K562 (cell line): ENCODE measurements around the gene ST7. TPM values are rescaled to one million over a fixed set of nuclear protein-coding genes. Genes with fewer than 3 reads are reported as not detected.

Source experiments
- BHLHE40 ChIP-seq: IDR thresholded peaks from 2 replicates; pipeline ENCODE4 v1.6.1; 2011; ENCODE audit warnings: low read length, improper control_type of control experiment
- CEBPB ChIP-seq: fragments of 450-650 bp; IDR thresholded peaks from 2 replicates; pipeline ENCODE4 v1.6.1; 2016; ENCODE audit warnings: missing genetic modification characterization, missing compliant biosample characterization
- HDAC8 ChIP-seq: fragments of 450-650 bp; IDR thresholded peaks from 2 replicates; pipeline ENCODE4 v1.6.1; 2016; ENCODE audit warnings: mild to moderate bottlenecking, missing genetic modification characterization, moderate library complexity, missing compliant biosample characterization
- HLTF ChIP-seq: fragments of 450-650 bp; IDR thresholded peaks from 2 replicates; pipeline ENCODE4 v1.6.1; 2016
- NFYB ChIP-seq: IDR thresholded peaks from 2 replicates; pipeline ENCODE4 v1.6.1; 2011; ENCODE audit warnings: mild to moderate bottlenecking, moderate library complexity; ENCODE audit not compliant: insufficient read length; ENCODE audit errors: extremely low read depth
- SMARCA5 ChIP-seq: fragments of 450-650 bp; IDR thresholded peaks from 2 replicates; pipeline ENCODE4 v1.6.1; 2016
- SREBF1 ChIP-seq: fragments of 150-350 bp; IDR thresholded peaks from 2 replicates; pipeline ENCODE4 v1.6.1; 2014; ENCODE audit warnings: antibody characterized with exemption, low read depth, low read length, borderline replicate concordance
- ZNF121 ChIP-seq: sonication (generic); formaldehyde crosslinking; conservative IDR thresholded peaks from 2 replicates; pipeline ENCODE4 v1.8.0; 2022; ENCODE audit warnings: missing genetic modification reagents
- ZNF583 ChIP-seq: fragments of 250-450 bp; sonication (Bioruptor Pico); IDR thresholded peaks from 2 replicates; pipeline ENCODE4 v1.4.0; 2020
- ZNF764 ChIP-seq: fragments of 250-450 bp; sonication (Bioruptor Pico); IDR thresholded peaks from 2 replicates; pipeline ENCODE4 v1.4.0; 2020; ENCODE audit warnings: low read depth, mild to moderate bottlenecking, moderate library complexity
- polyA plus RNA-seq, 8 experiments: library from polyadenylated mRNA; depleted of rRNA in 4 of 8; stranded (reverse) in 5 of 8; unstranded in 3 of 8; fragments of >200 nt; fragmentation: Nextera tagmentation in 2 of 8; fragmentation: Illumina TruSeq in 1 of 8; extraction: Ambion mirVana in 2 of 8; extraction: Trizol in 1 of 8; gene quantifications; 2 replicates each; pipeline versions ENCODE4 v1.2.1 to v1.2.3, GENCODE V29; 2011 to 2014; ENCODE audit warnings: inconsistent platforms in 1 of 8, missing spikeins in 1 of 8
- total RNA-seq, 7 experiments: library from RNA; depleted of rRNA in 6 of 7; stranded (reverse); fragments of >200 nt in 6 of 7; fragmentation: Illumina TruSeq in 2 of 7; extraction: Trizol in 2 of 7; gene quantifications; 2 replicates each; pipeline versions ENCODE4 v1.2.1 to v1.2.3, GENCODE V29; 2011 to 2021; ENCODE audit warnings: low replicate concordance in 1 of 7
- TF ChIP-seq, protein P1 (sequence below): fragments of 450-650 bp; IDR thresholded peaks from 2 replicates; pipeline ENCODE4 v1.6.1; 2014; ENCODE audit warnings: low read depth, mild to moderate bottlenecking, moderate library complexity, borderline replicate concordance
- TF ChIP-seq, protein P2 (sequence below): fragments of 450-650 bp; conservative IDR thresholded peaks from 2 replicates; pipeline ENCODE4 v1.6.1; 2016; ENCODE audit warnings: missing genetic modification characterization, low read depth, mild to moderate bottlenecking, missing compliant biosample characterization, moderate library complexity
- TF ChIP-seq, protein P3 (sequence below): fragments of 200-800 bp; sonication (Bioruptor generic); IDR thresholded peaks from 2 replicates; pipeline ENCODE4 v1.6.1; 2016; ENCODE audit warnings: missing genetic modification characterization, missing compliant biosample characterization
- TF ChIP-seq, protein P4 (sequence below), 2 experiments: fragments of 450-650 bp in 1 of 2; sonication (generic) in 1 of 2; formaldehyde crosslinking in 1 of 2; IDR thresholded peaks in 1 of 2; conservative IDR thresholded peaks in 1 of 2; 2 replicates each; pipeline versions ENCODE4 v1.6.1 to v1.8.1; 2016 to 2023; ENCODE audit warnings: mild to moderate bottlenecking in 2 of 2, moderate library complexity in 2 of 2, inconsistent platforms in 1 of 2, missing genetic modification reagents in 1 of 2

Gene ST7
- total and polyA plus RNA-seq, 9 of the 15 experiments (the other 6 are each of a cell fraction or from before 2014, with no cell fraction given): 23.9 to 56.3 (median 36.9) TPM

DNA sequence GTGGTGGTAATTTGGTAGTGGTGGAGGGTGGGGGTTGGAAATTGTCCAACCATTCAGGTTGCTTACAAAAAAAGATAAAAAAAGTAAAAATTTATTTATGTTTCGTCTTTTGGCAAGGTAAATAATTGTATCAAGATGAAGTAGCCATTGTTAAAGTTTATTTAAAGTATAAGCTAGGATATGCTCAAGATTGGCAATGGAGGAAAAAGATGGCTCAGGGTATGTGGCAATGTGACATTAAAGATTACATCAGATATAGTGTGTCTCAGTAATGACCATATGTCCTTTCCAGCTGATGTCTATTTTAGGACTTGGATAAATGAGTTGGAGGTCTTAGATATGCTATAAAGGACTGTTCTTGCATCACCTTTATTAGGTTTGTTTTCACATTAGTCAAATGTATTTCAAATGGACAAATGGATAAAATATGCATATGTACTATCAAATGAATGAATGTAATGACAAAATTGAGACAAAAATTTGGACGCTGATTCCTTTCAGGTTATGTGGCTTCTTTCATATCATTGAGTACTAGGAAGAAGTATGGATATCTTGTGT lies 60.9 kb downstream of the ST7 start (continued):
- TF ChIP-seq, protein P1, sequence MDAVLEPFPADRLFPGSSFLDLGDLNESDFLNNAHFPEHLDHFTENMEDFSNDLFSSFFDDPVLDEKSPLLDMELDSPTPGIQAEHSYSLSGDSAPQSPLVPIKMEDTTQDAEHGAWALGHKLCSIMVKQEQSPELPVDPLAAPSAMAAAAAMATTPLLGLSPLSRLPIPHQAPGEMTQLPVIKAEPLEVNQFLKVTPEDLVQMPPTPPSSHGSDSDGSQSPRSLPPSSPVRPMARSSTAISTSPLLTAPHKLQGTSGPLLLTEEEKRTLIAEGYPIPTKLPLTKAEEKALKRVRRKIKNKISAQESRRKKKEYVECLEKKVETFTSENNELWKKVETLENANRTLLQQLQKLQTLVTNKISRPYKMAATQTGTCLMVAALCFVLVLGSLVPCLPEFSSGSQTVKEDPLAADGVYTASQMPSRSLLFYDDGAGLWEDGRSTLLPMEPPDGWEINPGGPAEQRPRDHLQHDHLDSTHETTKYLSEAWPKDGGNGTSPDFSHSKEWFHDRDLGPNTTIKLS: peak; percentile 49; the same call in 1 of the 2 replicates
- TF ChIP-seq, protein P2, sequence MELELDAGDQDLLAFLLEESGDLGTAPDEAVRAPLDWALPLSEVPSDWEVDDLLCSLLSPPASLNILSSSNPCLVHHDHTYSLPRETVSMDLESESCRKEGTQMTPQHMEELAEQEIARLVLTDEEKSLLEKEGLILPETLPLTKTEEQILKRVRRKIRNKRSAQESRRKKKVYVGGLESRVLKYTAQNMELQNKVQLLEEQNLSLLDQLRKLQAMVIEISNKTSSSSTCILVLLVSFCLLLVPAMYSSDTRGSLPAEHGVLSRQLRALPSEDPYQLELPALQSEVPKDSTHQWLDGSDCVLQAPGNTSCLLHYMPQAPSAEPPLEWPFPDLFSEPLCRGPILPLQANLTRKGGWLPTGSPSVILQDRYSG (tag): 0 out of 2 replicates have a peak, but pooled peaks have one; percentile 52
- no peak for TF ChIP-seq HDAC8 (tag)
- TF ChIP-seq, protein P3, sequence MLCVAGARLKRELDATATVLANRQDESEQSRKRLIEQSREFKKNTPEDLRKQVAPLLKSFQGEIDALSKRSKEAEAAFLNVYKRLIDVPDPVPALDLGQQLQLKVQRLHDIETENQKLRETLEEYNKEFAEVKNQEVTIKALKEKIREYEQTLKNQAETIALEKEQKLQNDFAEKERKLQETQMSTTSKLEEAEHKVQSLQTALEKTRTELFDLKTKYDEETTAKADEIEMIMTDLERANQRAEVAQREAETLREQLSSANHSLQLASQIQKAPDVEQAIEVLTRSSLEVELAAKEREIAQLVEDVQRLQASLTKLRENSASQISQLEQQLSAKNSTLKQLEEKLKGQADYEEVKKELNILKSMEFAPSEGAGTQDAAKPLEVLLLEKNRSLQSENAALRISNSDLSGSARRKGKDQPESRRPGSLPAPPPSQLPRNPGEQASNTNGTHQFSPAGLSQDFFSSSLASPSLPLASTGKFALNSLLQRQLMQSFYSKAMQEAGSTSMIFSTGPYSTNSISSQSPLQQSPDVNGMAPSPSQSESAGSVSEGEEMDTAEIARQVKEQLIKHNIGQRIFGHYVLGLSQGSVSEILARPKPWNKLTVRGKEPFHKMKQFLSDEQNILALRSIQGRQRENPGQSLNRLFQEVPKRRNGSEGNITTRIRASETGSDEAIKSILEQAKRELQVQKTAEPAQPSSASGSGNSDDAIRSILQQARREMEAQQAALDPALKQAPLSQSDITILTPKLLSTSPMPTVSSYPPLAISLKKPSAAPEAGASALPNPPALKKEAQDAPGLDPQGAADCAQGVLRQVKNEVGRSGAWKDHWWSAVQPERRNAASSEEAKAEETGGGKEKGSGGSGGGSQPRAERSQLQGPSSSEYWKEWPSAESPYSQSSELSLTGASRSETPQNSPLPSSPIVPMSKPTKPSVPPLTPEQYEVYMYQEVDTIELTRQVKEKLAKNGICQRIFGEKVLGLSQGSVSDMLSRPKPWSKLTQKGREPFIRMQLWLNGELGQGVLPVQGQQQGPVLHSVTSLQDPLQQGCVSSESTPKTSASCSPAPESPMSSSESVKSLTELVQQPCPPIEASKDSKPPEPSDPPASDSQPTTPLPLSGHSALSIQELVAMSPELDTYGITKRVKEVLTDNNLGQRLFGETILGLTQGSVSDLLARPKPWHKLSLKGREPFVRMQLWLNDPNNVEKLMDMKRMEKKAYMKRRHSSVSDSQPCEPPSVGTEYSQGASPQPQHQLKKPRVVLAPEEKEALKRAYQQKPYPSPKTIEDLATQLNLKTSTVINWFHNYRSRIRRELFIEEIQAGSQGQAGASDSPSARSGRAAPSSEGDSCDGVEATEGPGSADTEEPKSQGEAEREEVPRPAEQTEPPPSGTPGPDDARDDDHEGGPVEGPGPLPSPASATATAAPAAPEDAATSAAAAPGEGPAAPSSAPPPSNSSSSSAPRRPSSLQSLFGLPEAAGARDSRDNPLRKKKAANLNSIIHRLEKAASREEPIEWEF (CRISPR knock-in tag): peak; percentile 44; the same call in 1 of the 2 replicates
- TF ChIP-seq ZNF764: no peak
- TF ChIP-seq HLTF: no peak
- TF ChIP-seq, protein P4, sequence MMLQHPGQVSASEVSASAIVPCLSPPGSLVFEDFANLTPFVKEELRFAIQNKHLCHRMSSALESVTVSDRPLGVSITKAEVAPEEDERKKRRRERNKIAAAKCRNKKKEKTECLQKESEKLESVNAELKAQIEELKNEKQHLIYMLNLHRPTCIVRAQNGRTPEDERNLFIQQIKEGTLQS (IDR thresholded peaks at IDR 0.05): peak; percentile 95
- TF ChIP-seq, protein P4 (CRISPR knock-in tag; conservative IDR thresholded peaks at IDR 0.05): 0 out of 2 replicates have a peak, but pooled peaks have one; percentile 56
- TF ChIP-seq ZNF583: no peak
- TF ChIP-seq CEBPB (tag): peak; percentile 98
- TF ChIP-seq NFYB: no peak
- TF ChIP-seq ZNF121 (CRISPR knock-in tag): no peak
- TF ChIP-seq SMARCA5: 0 out of 2 replicates have a peak, but pooled peaks have one; percentile 42
- no peak for TF ChIP-seq SREBF1
- TF ChIP-seq BHLHE40: no peak
